ENCODE data around the gene CDK11B.
"Not testable (repeated sequence)": the region's sequence is repeated elsewhere in the genome, so short reads cannot be mapped to it uniquely, and the experiment has no call there.

Gene CDK11B

DNA sequence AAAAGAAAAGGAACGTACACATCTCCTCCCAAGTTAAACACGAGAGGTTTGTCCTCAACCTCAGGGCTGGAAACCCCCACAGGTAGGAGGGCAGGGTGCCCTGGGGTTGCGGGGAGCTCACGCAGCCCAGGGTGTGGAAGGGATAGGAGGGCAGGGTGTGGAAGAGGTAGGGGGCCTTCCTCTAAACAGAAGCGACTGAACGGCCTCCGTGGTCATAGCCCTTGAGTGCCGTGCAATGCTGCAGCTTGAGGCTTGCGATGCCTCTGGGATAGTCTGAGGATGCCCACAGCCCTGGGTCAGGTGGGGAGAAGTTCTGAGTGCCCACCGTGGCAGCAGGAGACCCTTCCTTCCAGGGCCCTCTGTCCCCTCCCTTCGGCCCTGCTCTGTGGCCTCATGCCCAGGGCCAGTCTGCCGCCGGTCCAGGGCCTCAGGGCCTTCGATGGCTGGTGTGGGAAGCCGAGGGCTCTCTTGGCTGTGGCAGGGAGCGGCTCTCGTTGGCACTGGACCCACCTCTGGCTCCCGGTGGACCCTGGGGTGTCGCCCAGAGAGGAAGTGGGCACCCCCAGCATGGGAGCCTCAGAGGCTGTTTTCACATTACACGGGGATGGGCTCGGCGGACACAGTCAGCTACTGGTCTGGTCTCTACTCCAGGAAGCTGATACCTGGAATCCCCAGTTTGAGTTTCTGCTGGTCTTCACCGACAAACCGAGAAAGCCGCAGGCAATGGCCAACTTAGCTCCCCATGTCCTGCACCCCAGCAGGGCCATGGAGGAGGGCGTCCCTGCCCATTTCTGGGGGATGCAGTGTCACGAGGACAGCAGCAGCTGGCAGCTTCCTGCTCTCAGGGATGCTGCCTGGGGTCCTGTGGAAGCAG is 6.4 kb upstream of the CDK11B start:
- ChIA-PET POLR2A (interaction anchor here (0.6 kb wide), 2 partner anchors 12 to 15 kb away, joined by 3 to 5 read pairs; no protein-coding TSS in a partner anchor), CTCF (interaction anchor here (0.9 to 1.5 kb wide), 4 partner anchors 11 to 19 kb away, joined by 3 to 5 read pairs (median 3); no protein-coding TSS in a partner anchor)
- DNase-seq (ENCODE audit: low read depth, low spot score) = no peak
- no peak overlapping the region for H3K4me3 ChIP-seq (ENCODE audit: low read depth, low read length)
- TF ChIP-seq, protein P1, sequence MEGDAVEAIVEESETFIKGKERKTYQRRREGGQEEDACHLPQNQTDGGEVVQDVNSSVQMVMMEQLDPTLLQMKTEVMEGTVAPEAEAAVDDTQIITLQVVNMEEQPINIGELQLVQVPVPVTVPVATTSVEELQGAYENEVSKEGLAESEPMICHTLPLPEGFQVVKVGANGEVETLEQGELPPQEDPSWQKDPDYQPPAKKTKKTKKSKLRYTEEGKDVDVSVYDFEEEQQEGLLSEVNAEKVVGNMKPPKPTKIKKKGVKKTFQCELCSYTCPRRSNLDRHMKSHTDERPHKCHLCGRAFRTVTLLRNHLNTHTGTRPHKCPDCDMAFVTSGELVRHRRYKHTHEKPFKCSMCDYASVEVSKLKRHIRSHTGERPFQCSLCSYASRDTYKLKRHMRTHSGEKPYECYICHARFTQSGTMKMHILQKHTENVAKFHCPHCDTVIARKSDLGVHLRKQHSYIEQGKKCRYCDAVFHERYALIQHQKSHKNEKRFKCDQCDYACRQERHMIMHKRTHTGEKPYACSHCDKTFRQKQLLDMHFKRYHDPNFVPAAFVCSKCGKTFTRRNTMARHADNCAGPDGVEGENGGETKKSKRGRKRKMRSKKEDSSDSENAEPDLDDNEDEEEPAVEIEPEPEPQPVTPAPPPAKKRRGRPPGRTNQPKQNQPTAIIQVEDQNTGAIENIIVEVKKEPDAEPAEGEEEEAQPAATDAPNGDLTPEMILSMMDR (IDR thresholded peaks at IDR 0.05; ENCODE audit: insufficient read depth, low read length, missing control alignments) = no peak

DNA sequence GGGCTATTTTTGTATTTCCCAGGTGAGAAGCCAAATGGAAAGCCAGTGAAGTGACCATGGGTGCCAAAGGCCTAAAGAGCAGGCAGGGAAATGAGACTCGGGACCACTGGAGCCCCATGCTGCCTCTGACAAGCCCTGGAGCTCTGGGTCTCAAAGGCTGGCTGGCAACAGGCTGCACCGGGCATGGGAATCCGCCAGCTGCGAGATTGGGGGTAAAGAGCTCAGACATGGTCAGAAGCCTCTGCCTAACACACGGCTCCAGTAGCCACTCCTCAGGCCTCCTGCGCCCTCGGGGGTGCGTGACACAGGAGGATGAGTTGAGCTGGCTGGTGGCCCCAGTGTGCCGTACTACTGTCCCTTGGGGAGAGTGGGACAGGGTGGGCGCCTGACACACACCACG is 5.5 kb upstream of the CDK11B start:
- DNase-seq (ENCODE audit: low read depth, low spot score); POLR2A ChIA-PET; H3K4me3 ChIP-seq (ENCODE audit: low read depth, low read length): not testable (repeated sequence)
- CTCF ChIA-PET = interaction anchor here (1.1 kb wide), 1 partner anchor 10 kb away, joined by 3 read pairs; no protein-coding TSS in a partner anchor

DNA sequence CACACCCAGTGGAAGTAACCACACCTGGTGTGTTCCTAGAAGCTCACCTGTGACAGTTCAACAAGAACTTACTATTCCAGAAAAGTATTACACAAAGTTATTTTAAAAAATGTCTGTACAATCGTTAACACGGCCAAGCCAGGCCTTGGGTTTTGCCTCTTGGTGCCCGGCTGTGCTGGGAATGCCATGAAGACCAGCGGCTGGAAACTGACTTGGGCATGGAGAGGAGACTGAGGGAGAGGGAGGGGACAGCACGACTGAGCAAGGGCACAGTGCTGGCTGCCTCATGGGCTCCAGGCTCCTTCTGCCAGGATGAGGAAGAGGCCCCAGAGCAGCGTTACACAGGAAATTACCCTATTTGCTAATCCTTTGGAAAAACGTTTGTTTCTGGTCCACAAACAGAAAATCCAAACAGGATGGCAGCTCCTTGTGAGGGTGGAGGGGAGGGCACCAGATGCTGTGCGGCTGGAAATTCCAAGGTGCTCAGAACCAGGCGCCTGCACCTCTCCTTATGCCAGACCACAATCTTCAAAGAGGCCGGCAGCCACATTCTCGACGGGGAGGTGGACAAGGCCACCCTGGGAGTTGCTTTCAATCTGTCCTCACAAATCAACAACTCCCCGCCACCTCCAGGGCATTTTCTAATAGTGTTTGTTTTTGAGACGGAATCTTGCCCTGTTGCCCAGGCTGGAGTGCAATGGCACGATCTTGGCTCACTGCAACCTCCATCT is 4.2 kb upstream of the CDK11B start:
- POLR2A ChIA-PET; H3K4me3 ChIP-seq (ENCODE audit: low read depth, low read length); DNase-seq (ENCODE audit: low read depth, low spot score): not testable (repeated sequence)
- CTCF ChIA-PET = interaction anchor here (1.0 kb wide), 1 partner anchor 16 kb away, joined by 3 read pairs; no protein-coding TSS in a partner anchor

DNA sequence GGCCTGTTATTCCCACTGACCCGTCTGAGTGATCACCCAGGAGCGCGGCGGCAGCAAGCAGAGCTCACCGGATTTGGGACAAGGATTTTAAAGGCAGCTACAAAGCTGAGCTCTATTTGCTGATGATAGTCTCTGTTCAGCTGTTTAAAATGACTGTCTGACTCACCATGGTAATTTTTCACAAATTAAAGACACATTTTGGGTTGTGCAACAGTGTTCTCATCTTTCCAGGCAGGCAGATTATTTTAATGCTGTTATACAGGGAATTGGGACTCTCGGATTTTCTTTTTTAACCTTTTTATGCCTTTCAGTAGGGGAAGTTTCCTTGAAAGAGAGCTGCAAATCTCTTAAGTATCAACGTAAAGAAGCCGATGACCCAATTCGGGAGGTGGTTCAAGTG is 3.6 kb upstream of the CDK11B start:
- CTCF ChIA-PET = interaction anchor here (1.0 kb wide), 1 partner anchor 17 kb away, joined by 3 read pairs; no protein-coding TSS in a partner anchor
- H3K4me3 ChIP-seq (ENCODE audit: low read depth, low read length); POLR2A ChIA-PET; DNase-seq (ENCODE audit: low read depth, low spot score): not testable (repeated sequence)

DNA sequence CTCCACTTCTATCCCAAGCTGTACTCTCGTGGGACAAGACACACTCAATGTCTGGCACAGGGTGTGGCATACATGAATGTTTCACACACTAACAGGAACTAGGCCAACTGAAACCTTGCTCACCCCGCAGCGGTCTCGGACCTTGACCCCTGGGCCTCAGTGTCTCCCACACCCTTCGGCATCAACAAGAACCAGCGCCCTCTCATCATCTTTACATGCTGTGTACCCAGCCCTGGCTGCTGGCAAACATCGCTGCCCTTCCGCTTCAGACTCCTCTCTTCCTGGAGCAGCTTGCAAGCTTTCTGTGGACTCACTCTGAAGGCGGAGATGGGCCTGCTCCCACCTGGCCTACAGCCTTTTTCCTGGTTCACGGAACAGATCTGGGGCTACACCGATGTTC is 10.5 kb downstream of the CDK11B start:
- CTCF ChIA-PET; DNase-seq (ENCODE audit: low read depth, low spot score); POLR2A ChIA-PET; H3K4me3 ChIP-seq (ENCODE audit: low read depth, low read length): not testable (repeated sequence)

- H3K4me3 ChIP-seq (ENCODE audit: low read depth, low read length); CTCF ChIA-PET; POLR2A ChIA-PET; DNase-seq (ENCODE audit: low read depth, low spot score): not testable (repeated sequence)
These were observed 11.1 kb downstream of the CDK11B start for GRCh38 chr1:1647567-1648241.

- H3K4me3 ChIP-seq (ENCODE audit: low read depth, low read length); DNase-seq (ENCODE audit: low read depth, low spot score); POLR2A ChIA-PET: not testable (repeated sequence)
- CTCF ChIA-PET = interaction anchor here (1.1 kb wide), 1 partner anchor 260 kb away, joined by 6 read pairs; no protein-coding TSS in a partner anchor
These were observed 12.5 kb downstream of the CDK11B start for GRCh38 chr1:1646326-1646725.

DNA sequence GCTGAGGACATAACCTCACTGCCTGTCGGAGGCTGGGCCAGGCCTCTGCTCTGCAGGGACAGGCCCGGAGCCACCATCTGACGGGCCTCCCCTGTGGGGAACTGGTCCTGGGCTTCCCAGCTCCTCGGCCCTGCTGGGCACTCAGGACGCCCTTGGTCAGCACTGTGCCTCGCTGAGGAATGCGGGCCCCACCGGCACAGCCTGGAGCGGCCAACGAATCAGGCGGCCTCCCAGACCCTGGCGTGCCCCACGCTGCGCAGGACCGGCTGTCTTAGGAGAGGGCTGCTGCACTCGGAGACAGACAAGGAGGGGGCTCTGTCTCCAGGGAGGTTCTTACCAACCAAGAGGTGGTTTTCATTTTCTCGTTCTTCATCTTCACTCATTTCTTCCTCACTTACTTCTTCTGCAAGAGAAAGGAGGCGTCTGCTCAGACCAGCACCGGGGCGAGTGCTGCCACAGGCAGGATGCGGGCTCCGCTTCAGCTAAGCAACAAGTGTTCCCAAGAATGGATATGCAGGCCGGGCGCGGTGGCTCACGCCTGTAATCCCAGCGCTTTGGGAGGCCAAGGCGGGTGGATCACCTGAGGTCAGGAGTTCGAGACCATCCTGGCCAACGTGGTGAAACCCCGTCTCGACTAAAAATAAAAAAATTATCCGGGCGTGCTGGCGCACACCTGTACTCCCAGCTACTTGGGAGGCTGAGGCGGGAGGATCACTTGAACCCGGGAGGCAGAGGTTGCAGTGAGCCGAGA is 17.9 kb downstream of the CDK11B start:
- POLR2A ChIA-PET; DNase-seq (ENCODE audit: low read depth, low spot score); CTCF ChIA-PET; H3K4me3 ChIP-seq (ENCODE audit: low read depth, low read length): not testable (repeated sequence)

- H3K4me3 ChIP-seq (ENCODE audit: low read depth, low read length); POLR2A ChIA-PET; DNase-seq (ENCODE audit: low read depth, low spot score); CTCF ChIA-PET: not testable (repeated sequence)
These were observed 18.7 kb downstream of the CDK11B start for GRCh38 chr1:1640081-1640480.

GRCh38 chr1:1639368-1639767 is 19.4 kb downstream of the CDK11B start:
- CTCF ChIA-PET; POLR2A ChIA-PET; DNase-seq (ENCODE audit: low read depth, low spot score); H3K4me3 ChIP-seq (ENCODE audit: low read depth, low read length): not testable (repeated sequence)

DNA sequence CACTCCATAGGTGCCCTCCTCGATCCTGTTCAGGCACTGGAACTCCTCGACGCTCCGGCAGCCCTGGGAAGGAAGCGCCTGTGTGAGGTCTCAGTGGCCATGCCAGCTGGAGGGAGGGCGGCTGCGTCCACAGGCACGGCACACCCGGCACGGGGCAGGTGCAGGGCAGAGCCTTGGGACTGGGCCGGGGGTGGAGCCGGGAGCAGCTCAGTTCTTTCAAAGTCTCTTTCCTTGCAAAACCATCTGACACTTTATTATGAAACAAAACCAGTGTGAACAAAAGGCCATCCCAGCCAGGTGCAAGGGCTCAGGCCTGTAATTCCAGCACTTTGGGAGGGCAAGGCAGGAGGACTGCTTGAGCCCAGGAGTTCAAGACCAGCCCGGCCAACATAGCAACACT is 20.3 kb downstream of the CDK11B start:
- DNase-seq (ENCODE audit: low read depth, low spot score); H3K4me3 ChIP-seq (ENCODE audit: low read depth, low read length); POLR2A ChIA-PET; CTCF ChIA-PET: not testable (repeated sequence)

DNA sequence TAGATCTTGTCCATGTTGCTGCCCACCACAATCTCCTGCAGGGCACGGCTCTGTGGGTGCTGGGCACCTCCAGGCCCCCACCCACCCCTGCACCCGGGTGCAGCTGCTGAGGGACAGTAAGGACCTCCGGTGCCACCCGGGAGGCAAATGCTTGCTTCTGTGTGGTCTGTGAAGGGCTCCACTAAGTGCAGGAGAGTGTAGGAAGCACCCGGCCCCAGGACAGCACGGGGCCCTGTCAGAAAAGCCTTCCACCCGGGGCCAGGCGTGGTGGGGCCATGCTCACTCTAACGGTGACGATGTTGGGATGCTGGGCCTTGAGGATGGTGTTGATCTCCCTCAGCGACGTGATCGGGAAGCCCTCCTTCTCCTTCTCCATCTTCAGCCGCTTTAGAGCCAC is 21.3 kb downstream of the CDK11B start:
- H3K4me3 ChIP-seq (ENCODE audit: low read depth, low read length); DNase-seq (ENCODE audit: low read depth, low spot score); POLR2A ChIA-PET; CTCF ChIA-PET: not testable (repeated sequence)

GRCh38 chr1:1636621-1637478 is 22.0 kb downstream of the CDK11B start:
- POLR2A ChIA-PET; DNase-seq (ENCODE audit: low read depth, low spot score): not testable (repeated sequence)

GRCh38 chr1:1634613-1635012 is 24.2 kb downstream of the CDK11B start:
- H3K4me3 ChIP-seq (ENCODE audit: low read depth, low read length); POLR2A ChIA-PET; CTCF ChIA-PET; DNase-seq (ENCODE audit: low read depth, low spot score): not testable (repeated sequence)

More at GRCh38 chr1:1636621-1637478, 22.0 kb downstream of the CDK11B start:
- H3K4me3 ChIP-seq (ENCODE audit: low read depth, low read length); CTCF ChIA-PET: not testable (repeated sequence)

Measured in AG04449 (cell line).